NT2/D1 (cell line): Measurements from ENCODE around the gene UMODL1.

Experiments
- SUZ12 ChIP-seq: IDR thresholded peaks from 2 replicates; pipeline ENCODE4 v1.6.1; 2011; ENCODE audit not compliant: insufficient read length, insufficient read depth; ENCODE audit errors: extremely low read depth
- YY1 ChIP-seq: IDR thresholded peaks from 2 replicates; pipeline ENCODE4 v1.6.1; 2011; ENCODE audit not compliant: insufficient read length, insufficient read depth

GRCh38 chr21:42165901-42166300 is 94.8 kb downstream of the UMODL1 start:
- TF ChIP-seq YY1 (no peak), SUZ12 (no peak)
